Medulla oblongata (tissue), 1 donor: ENCODE measurements around the gene KPNA6.
A peak's percentile ranks its signal among the peaks of the same experiment; 100 is the strongest.

Source experiments
- DNase-seq: peaks from one replicate; pipeline ENCODE4 v3.0.0-alpha.2; 2015; ENCODE audit errors: extremely low spot score

The KPNA6 gene

GRCh38 chr1:32216566-32216965, 108.7 kb downstream of the KPNA6 start:
- DNase-seq, result no peak

- DNase-seq, result no peak
Measured at GRCh38 chr1:32219022-32219421, 111.2 kb downstream of the KPNA6 start.

GRCh38 chr1:32220746-32221580, 113.1 kb downstream of the KPNA6 start:
- DNase-seq, result no peak

GRCh38 chr1:32221581-32221979, 113.7 kb downstream of the KPNA6 start:
- no peak for DNase-seq

GRCh38 chr1:32221980-32222755, 114.3 kb downstream of the KPNA6 start, which contains the start of the genes EIF3I and TMEM234:
Gene EIF3I, plus strand, starts transcription at chr1:32222407. Its CDS starts 35 bp downstream, at chr1:32222442.
Gene TMEM234, minus strand, starts transcription at chr1:32222353. Its CDS starts 31 bp downstream, at chr1:32222322.
- DNase-seq, result peak; percentile 96

GRCh38 chr1:32223683-32224082, 115.8 kb downstream of the KPNA6 start:
- no peak for DNase-seq

- no peak for DNase-seq
Measured at GRCh38 chr1:32224285-32224684, 116.4 kb downstream of the KPNA6 start.
